HCT116 (cell line): Measurements from ENCODE around the gene NOL11.

Source experiments
- CEBPB ChIP-seq: IDR thresholded peaks from 2 replicates; pipeline ENCODE4 v1.6.1; 2012; ENCODE audit warnings: low read depth
- CTCF ChIP-seq, 3 experiments: fragments of 200-600 bp in 1 of 3; sonication (generic) in 1 of 3; IDR thresholded peaks in 2 of 3; conservative IDR thresholded peaks in 1 of 3; 2 replicates each; pipeline ENCODE4 v1.5.1; 2012 to 2017; ENCODE audit warnings: low read depth in 2 of 3, low read length in 2 of 3, antibody characterized with exemption in 1 of 3, borderline replicate concordance in 1 of 3, control low read depth in 1 of 3, mild to moderate bottlenecking in 1 of 3, mixed read lengths in 1 of 3, mixed run types in 1 of 3, moderate library complexity in 1 of 3; ENCODE audit not compliant: insufficient read depth in 1 of 3
- EZH2 ChIP-seq: fragments of 200-600 bp; sonication (generic); IDR thresholded peaks from 2 replicates; pipeline ENCODE4 v1.6.1; 2017; ENCODE audit warnings: antibody characterized with exemption, mixed run types
- EZH2phosphoT487 ChIP-seq: fragments of 200-600 bp; IDR thresholded peaks from 2 replicates; pipeline ENCODE4 v1.6.1; 2018; ENCODE audit warnings: antibody characterized with exemption, borderline replicate concordance
- FOSL1 ChIP-seq: IDR thresholded peaks from 2 replicates; pipeline ENCODE4 v1.6.1; 2012; ENCODE audit warnings: low read depth
- POLR2A ChIP-seq: IDR thresholded peaks from 2 replicates; pipeline ENCODE4 v1.7.0; 2011; ENCODE audit warnings: borderline replicate concordance; ENCODE audit not compliant: insufficient read depth, insufficient read length; ENCODE audit errors: extremely low read depth
- POLR2AphosphoS5 ChIP-seq: IDR thresholded peaks from 2 replicates; pipeline ENCODE4 v1.6.1; 2011; ENCODE audit warnings: mild to moderate bottlenecking, low read depth, low read length, moderate library complexity
- RAD21 ChIP-seq: IDR thresholded peaks from 2 replicates; pipeline ENCODE4 v1.6.1; 2012; ENCODE audit warnings: low read depth, mild to moderate bottlenecking
- SIN3A ChIP-seq: IDR thresholded peaks from 2 replicates; pipeline ENCODE4 v1.6.1; 2012; ENCODE audit warnings: low read depth
- SP1 ChIP-seq: IDR thresholded peaks from 2 replicates; pipeline ENCODE4 v1.6.1; 2012; ENCODE audit warnings: low read depth
- TF ChIP-seq, protein P1 (sequence below): IDR thresholded peaks from 2 replicates; pipeline ENCODE4 v1.6.1; 2012
- TF ChIP-seq, protein P2 (sequence below): IDR thresholded peaks from 2 replicates; pipeline ENCODE4 v1.6.1; 2012

GRCh38 chr17:67730731-67731130 lies 13.0 kb downstream of the NOL11 start:
- TF ChIP-seq POLR2AphosphoS5 (no peak), CTCF (IDR thresholded peaks at IDR 0.05 in 2 of 3, conservative IDR thresholded peaks at IDR 0.05 in 1 of 3; ENCODE audit: borderline replicate concordance in 1 of 3, insufficient read depth in 1 of 3, low read depth in 2 of 3, low read length in 2 of 3) (no peak), POLR2A (no peak), SIN3A (no peak), EZH2phosphoT487 (no peak), EZH2 (no peak), CEBPB (no peak), RAD21 (no peak), FOSL1 (no peak), SP1 (no peak)
- TF ChIP-seq, protein P1, sequence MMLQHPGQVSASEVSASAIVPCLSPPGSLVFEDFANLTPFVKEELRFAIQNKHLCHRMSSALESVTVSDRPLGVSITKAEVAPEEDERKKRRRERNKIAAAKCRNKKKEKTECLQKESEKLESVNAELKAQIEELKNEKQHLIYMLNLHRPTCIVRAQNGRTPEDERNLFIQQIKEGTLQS = no peak
- TF ChIP-seq, protein P2, sequence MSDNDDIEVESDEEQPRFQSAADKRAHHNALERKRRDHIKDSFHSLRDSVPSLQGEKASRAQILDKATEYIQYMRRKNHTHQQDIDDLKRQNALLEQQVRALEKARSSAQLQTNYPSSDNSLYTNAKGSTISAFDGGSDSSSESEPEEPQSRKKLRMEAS = no peak
